ENCODE results near the gene AOPEP.
"Not testable (repeated sequence)": the region's sequence is repeated elsewhere in the genome, so short reads cannot be mapped to it uniquely, and the experiment has no call there.

Gene AOPEP

GRCh38 chr9:94941211-94941875 is 214.8 kb downstream of the AOPEP start:
- DNase-seq = no peak

GRCh38 chr9:94944626-94945025 is 218.1 kb downstream of the AOPEP start:
- DNase-seq = no peak

- no peak for DNase-seq
Measured at GRCh38 chr9:94945197-94946144, 219.0 kb downstream of the AOPEP start.

GRCh38 chr9:94946256-94946655 is 219.8 kb downstream of the AOPEP start:
- DNase-seq = no peak

GRCh38 chr9:94948567-94949235 is 222.2 kb downstream of the AOPEP start:
- DNase-seq = no peak

GRCh38 chr9:94949370-94949769 is 222.9 kb downstream of the AOPEP start:
- DNase-seq = no peak

- DNase-seq = no peak
Measured at GRCh38 chr9:94950040-94950578, 223.6 kb downstream of the AOPEP start.

- DNase-seq = no peak
Measured at GRCh38 chr9:94950579-94951323, 224.3 kb downstream of the AOPEP start.

- DNase-seq = no peak
Measured at GRCh38 chr9:94951324-94952135, 225.0 kb downstream of the AOPEP start.

GRCh38 chr9:94952565-94953373 is 226.3 kb downstream of the AOPEP start:
- no peak for DNase-seq

- DNase-seq = no peak
Measured at GRCh38 chr9:94956731-94957130, 230.2 kb downstream of the AOPEP start.

- DNase-seq = no peak
Measured at GRCh38 chr9:94960964-94961363, 234.5 kb downstream of the AOPEP start.

GRCh38 chr9:94961870-94962269 is 235.4 kb downstream of the AOPEP start:
- no peak for DNase-seq

GRCh38 chr9:94965631-94966030 is 239.1 kb downstream of the AOPEP start:
- DNase-seq = not testable (repeated sequence)

GRCh38 chr9:94966046-94966445 is 239.5 kb downstream of the AOPEP start:
- not testable (repeated sequence) for DNase-seq

GRCh38 chr9:94967482-94967881 is 241.0 kb downstream of the AOPEP start:
- DNase-seq = no peak

- DNase-seq = no peak
Measured at GRCh38 chr9:94971378-94972131, 245.1 kb downstream of the AOPEP start.

GRCh38 chr9:94973451-94973941 is 247.0 kb downstream of the AOPEP start:
- DNase-seq = no peak

- no peak for DNase-seq
Measured at GRCh38 chr9:94974154-94974879, 247.8 kb downstream of the AOPEP start.

Data from NCI-H1048 (cell line).